GM19455 (cell line): ENCODE measurements around the gene POLR2L.

Experiments used
- ATAC-seq: cut with Tn5 transposase; IDR thresholded peaks from one replicate; pipeline ENCODE4 v1.9.1; 2021; ENCODE audit not compliant: unreplicated experiment

POLR2L gene

GRCh38 chr11:813456-814096 is 28.8 kb downstream of the POLR2L start:
- ATAC-seq = no peak

- ATAC-seq = no peak
These were observed 29.3 kb downstream of the POLR2L start for GRCh38 chr11:813072-813455.

GRCh38 chr11:812390-812789 is 29.9 kb downstream of the POLR2L start:
- no peak for ATAC-seq

- ATAC-seq = no peak
These were observed 30.7 kb downstream of the POLR2L start for GRCh38 chr11:811446-812245.

- ATAC-seq = peak; percentile 2
These were observed 32.2 kb downstream of the POLR2L start for GRCh38 chr11:810040-810567.

GRCh38 chr11:809287-810039 is 32.9 kb downstream of the POLR2L start, which contains the start of gene RPLP2:
Gene RPLP2 (plus strand): TSS chr11:809967. CDS start chr11:810235, 268 bp downstream.
- peak; percentile 70 for ATAC-seq

GRCh38 chr11:808427-809286 is 33.7 kb downstream of the POLR2L start:
- no peak for ATAC-seq

- no peak for ATAC-seq
These were observed 37.7 kb downstream of the POLR2L start for GRCh38 chr11:804599-804964.

- no peak for ATAC-seq
These were observed 38.3 kb downstream of the POLR2L start for GRCh38 chr11:803770-804598.

GRCh38 chr11:803467-803742 is 38.9 kb downstream of the POLR2L start:
- no peak for ATAC-seq

GRCh38 chr11:802693-803466 is 39.4 kb downstream of the POLR2L start:
- ATAC-seq = no peak

GRCh38 chr11:802018-802617 is 40.2 kb downstream of the POLR2L start:
- ATAC-seq = no peak

GRCh38 chr11:801097-801780 is 41.1 kb downstream of the POLR2L start:
- no peak for ATAC-seq

GRCh38 chr11:800473-800872 is 41.9 kb downstream of the POLR2L start:
- no peak for ATAC-seq

GRCh38 chr11:799641-800316 is 42.5 kb downstream of the POLR2L start:
- ATAC-seq = no peak

GRCh38 chr11:798093-798713 is 44.1 kb downstream of the POLR2L start, which contains the start of gene SLC25A22:
Gene SLC25A22 (minus strand): TSS chr11:798281. CDS start chr11:795006, 3,275 bp downstream.
- ATAC-seq = peak; percentile 56
